HL-60 (cell line): ENCODE results near the gene ZBTB34.

Experiments
- CTCF ChIP-seq: IDR thresholded peaks from one replicate; pipeline ENCODE4 v1.5.1; 2011; ENCODE audit warnings: low read length, control low read depth, inconsistent platforms; ENCODE audit not compliant: insufficient read depth
- GABPA ChIP-seq: IDR thresholded peaks from 2 replicates; pipeline ENCODE4 v1.6.1; 2012; ENCODE audit warnings: low read depth
- REST ChIP-seq: IDR thresholded peaks from 2 replicates; pipeline ENCODE4 v1.6.1; 2012; ENCODE audit warnings: low read depth; ENCODE audit not compliant: insufficient replicate concordance

- TF ChIP-seq REST (no peak), CTCF (no peak), GABPA (no peak)
Observed at GRCh38 chr9:126874546-126875314, 14.3 kb downstream of the ZBTB34 start.
